22Rv1 (cell line): ENCODE data around the gene ABCC4.

Experiments
- H3K27ac ChIP-seq: fragments of 450-650 bp; 2 replicates; pipeline ENCODE4 v1.5.1; 2017
- CTCF ChIP-seq: fragments of 450-650 bp; IDR thresholded peaks from 2 replicates; pipeline ENCODE4 v1.5.1; 2017; ENCODE audit warnings: mild to moderate bottlenecking
- ZFX ChIP-seq: fragments of 450-650 bp; IDR thresholded peaks from 2 replicates; pipeline ENCODE4 v1.6.1; 2017; ENCODE audit warnings: antibody characterized with exemption, borderline replicate concordance

ABCC4 gene

GRCh38 chr13:95221971-95222732, 79.1 kb downstream of the ABCC4 start:
- TF ChIP-seq CTCF (no peak), ZFX (no peak)
- no peak overlapping the region for H3K27ac ChIP-seq

- no peak overlapping the region for H3K27ac ChIP-seq
- no peak for TF ChIP-seq ZFX
- no peak for TF ChIP-seq CTCF
These were observed 80.6 kb downstream of the ABCC4 start for GRCh38 chr13:95220611-95221010.

- TF ChIP-seq CTCF (no peak), ZFX (no peak)
- no peak overlapping the region for H3K27ac ChIP-seq
These were observed 83.1 kb downstream of the ABCC4 start for GRCh38 chr13:95217920-95218830.

- TF ChIP-seq ZFX = no peak
- TF ChIP-seq CTCF = no peak
- H3K27ac ChIP-seq = no peak overlapping the region
These were observed 85.1 kb downstream of the ABCC4 start for GRCh38 chr13:95216182-95216581.

- no peak for TF ChIP-seq CTCF
- TF ChIP-seq ZFX = no peak
- no peak overlapping the region for H3K27ac ChIP-seq
These were observed 88.0 kb downstream of the ABCC4 start for GRCh38 chr13:95212983-95213850.

GRCh38 chr13:95209109-95209508, 92.1 kb downstream of the ABCC4 start:
- H3K27ac ChIP-seq = no peak overlapping the region
- TF ChIP-seq ZFX = no peak
- TF ChIP-seq CTCF = no peak
